HepG2 (cell line): ENCODE measurements around the gene NPFFR1. TPM values are rescaled to one million over a fixed set of nuclear protein-coding genes. Genes with fewer than 3 reads are reported as not detected.

Source experiments
- KLF6 ChIP-seq: IDR thresholded peaks from 2 replicates; pipeline ENCODE4 v1.8.0; 2016; ENCODE audit warnings: missing biosample characterization, missing genetic modification reagents
- PRMT3 ChIP-seq: sonication (generic); formaldehyde crosslinking; IDR thresholded peaks from 2 replicates; pipeline ENCODE4 v1.8.1; 2022; ENCODE audit warnings: low read depth, mild to moderate bottlenecking, moderate library complexity, missing genetic modification reagents, borderline replicate concordance
- SOX6 ChIP-seq, 2 experiments: fragments of 450-650 bp in 1 of 2; sonication (generic) in 1 of 2; formaldehyde crosslinking in 1 of 2; IDR thresholded peaks; 2 replicates each; pipeline versions ENCODE4 v1.4.0 to v1.6.1; 2017 to 2020; ENCODE audit warnings: antibody characterized with exemption in 1 of 2, mild to moderate bottlenecking in 1 of 2, missing genetic modification reagents in 1 of 2
- SP1 ChIP-seq, 2 experiments: fragments of 450-650 bp in 1 of 2; sonication (generic) in 1 of 2; formaldehyde crosslinking in 1 of 2; IDR thresholded peaks; 2 replicates each; pipeline versions ENCODE4 v1.4.0 to v1.6.1; 2016 to 2020; ENCODE audit warnings: missing genetic modification reagents in 1 of 2
- TAF1 ChIP-seq: sonication (generic); formaldehyde crosslinking; IDR thresholded peaks from 2 replicates; pipeline ENCODE4 v1.4.0; 2020; ENCODE audit warnings: missing genetic modification reagents
- TEAD3 ChIP-seq: optimal IDR thresholded peaks from 2 replicates; pipeline ENCODE3; 2016; ENCODE audit warnings: borderline replicate concordance
- ZFYVE20 ChIP-seq: sonication (generic); formaldehyde crosslinking; IDR thresholded peaks from 2 replicates; pipeline ENCODE4 v1.8.0; 2023; ENCODE audit warnings: low read depth, mild to moderate bottlenecking, moderate library complexity, missing genetic modification reagents, borderline replicate concordance
- ZNF350 ChIP-seq: sonication (generic); formaldehyde crosslinking; IDR thresholded peaks from 2 replicates; pipeline ENCODE4 v1.4.0; 2020; ENCODE audit warnings: mild to moderate bottlenecking, low read depth, missing genetic modification reagents, borderline replicate concordance
- ZNF468 ChIP-seq: sonication (generic); formaldehyde crosslinking; IDR thresholded peaks from 2 replicates; pipeline ENCODE4 v1.8.0; 2022; ENCODE audit warnings: mild to moderate bottlenecking, moderate library complexity, missing genetic modification reagents
- ZNF674 ChIP-seq: sonication (generic); formaldehyde crosslinking; IDR thresholded peaks from 2 replicates; pipeline ENCODE4 v1.5.0; 2020; ENCODE audit warnings: low read depth, mild to moderate bottlenecking, missing genetic modification reagents
- polyA plus RNA-seq, 8 experiments: library from polyadenylated mRNA; depleted of rRNA in 3 of 8; stranded (reverse) in 7 of 8; unstranded in 1 of 8; fragments of >200 nt; fragmentation: Illumina TruSeq in 4 of 8; extraction: Trizol in 4 of 8; gene quantifications; 2 replicates each; pipeline versions ENCODE4 v1.2.1 to v1.2.3, GENCODE V29; 2011 to 2016; ENCODE audit warnings: low read depth in 4 of 8, missing spikeins in 1 of 8, mixed read lengths in 1 of 8; ENCODE audit not compliant: insufficient read depth in 1 of 8
- total RNA-seq, 5 experiments: library from RNA; depleted of rRNA; stranded (reverse); fragments of >200 nt; fragmentation: Illumina TruSeq; extraction: Trizol; gene quantifications; 2 replicates each; pipeline ENCODE4 v1.2.3, GENCODE V29; 2016; ENCODE audit warnings: low read depth in 1 of 5
- TF ChIP-seq, protein P1 (sequence below): sonication (generic); formaldehyde crosslinking; IDR thresholded peaks from 2 replicates; pipeline ENCODE4 v1.4.0; 2020; ENCODE audit warnings: missing genetic modification reagents, borderline replicate concordance
- TF ChIP-seq, protein P2 (sequence below): sonication (generic); formaldehyde crosslinking; IDR thresholded peaks from 2 replicates; pipeline ENCODE4 v1.4.0; 2020; ENCODE audit warnings: missing genetic modification reagents
- TF ChIP-seq, protein P3 (sequence below), 2 experiments: fragments of 450-650 bp in 1 of 2; sonication (generic) in 1 of 2; formaldehyde crosslinking; IDR thresholded peaks; 2 replicates each; pipeline versions ENCODE4 v1.5.0 to v1.8.0; 2020 to 2022; ENCODE audit warnings: mild to moderate bottlenecking in 1 of 2, missing genetic modification reagents in 1 of 2
- TF ChIP-seq, protein P4 (sequence below): sonication (generic); formaldehyde crosslinking; IDR thresholded peaks from 2 replicates; pipeline ENCODE4 v1.4.0; 2020; ENCODE audit warnings: mild to moderate bottlenecking, low read depth, missing genetic modification reagents
- TF ChIP-seq, protein P5 (sequence below): sonication (generic); formaldehyde crosslinking; IDR thresholded peaks from 2 replicates; pipeline ENCODE4 v1.4.0; 2020; ENCODE audit warnings: missing genetic modification reagents

Gene NPFFR1
- total and polyA plus RNA-seq, 2 of the 13 experiments (the other 11 are each of a cell fraction or from before 2014, with no cell fraction given), result under 0.01 TPM; not detected in 1

DNA sequence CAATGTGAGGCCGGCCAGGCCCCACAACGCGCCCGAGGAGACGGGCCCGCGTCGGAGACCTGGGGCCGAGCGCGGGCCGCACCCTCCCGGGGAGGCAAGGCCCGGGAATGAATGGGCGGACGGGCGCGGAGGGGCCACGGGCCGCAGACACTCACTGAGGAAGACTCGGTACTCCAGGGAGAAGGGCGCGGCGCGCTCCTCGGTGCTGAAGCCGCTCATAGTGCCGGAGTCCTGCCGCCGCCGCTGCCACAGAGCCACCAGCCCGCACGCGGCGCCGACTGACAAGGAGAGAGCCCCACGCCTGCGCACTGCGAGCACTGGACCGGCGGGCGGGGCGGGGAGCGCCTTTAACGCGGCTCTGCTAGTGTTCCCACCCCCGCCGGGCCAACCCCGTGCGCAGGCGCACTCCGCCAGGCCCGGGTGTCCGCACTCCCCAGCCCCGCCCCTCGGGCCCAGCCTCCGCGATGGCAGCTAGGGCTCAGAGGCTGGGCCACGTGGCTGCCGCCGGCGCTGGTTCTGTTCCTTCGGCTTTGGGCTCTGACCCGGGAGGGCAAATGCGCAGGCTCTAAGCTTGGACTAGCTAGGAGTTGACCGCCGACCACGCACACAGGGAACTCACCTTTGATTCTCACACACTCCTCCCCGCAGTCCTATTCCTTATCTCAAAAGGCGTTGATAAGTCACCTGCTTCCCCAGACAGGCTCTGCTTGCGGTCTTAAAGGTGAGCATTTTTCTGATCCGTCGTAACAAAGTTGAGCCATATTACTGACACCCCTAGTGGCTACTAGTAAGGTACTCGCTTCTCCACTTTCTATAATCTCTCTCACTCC, 50.5 kb downstream of the NPFFR1 start, which contains the start of gene PPA1 (continued):
- TF ChIP-seq TAF1 (peak; percentile 94), ZNF674 (CRISPR knock-in tag) (no peak), ZFYVE20 (CRISPR knock-in tag) (0 out of 2 replicates have a peak, but pooled peaks have one; percentile 43), KLF6 (CRISPR knock-in tag) (peak; percentile 89), TEAD3 (CRISPR knock-in tag) (peak; percentile 20), SOX6 (IDR thresholded peaks at IDR 0.05) (no peak), SOX6 (CRISPR knock-in tag; IDR thresholded peaks at IDR 0.05) (peak; percentile 63; the same call in 1 of the 2 replicates), ZNF350 (CRISPR knock-in tag) (peak; percentile 64; the same call in 1 of the 2 replicates), ZNF468 (0 out of 2 replicates have a peak, but pooled peaks have one; percentile 45), PRMT3 (CRISPR knock-in tag) (0 out of 2 replicates have a peak, but pooled peaks have one; percentile 73), SP1 (IDR thresholded peaks at IDR 0.05) (no peak), SP1 (CRISPR knock-in tag; IDR thresholded peaks at IDR 0.05) (peak; percentile 48; the same call in 1 of the 2 replicates)
- TF ChIP-seq, protein P1, sequence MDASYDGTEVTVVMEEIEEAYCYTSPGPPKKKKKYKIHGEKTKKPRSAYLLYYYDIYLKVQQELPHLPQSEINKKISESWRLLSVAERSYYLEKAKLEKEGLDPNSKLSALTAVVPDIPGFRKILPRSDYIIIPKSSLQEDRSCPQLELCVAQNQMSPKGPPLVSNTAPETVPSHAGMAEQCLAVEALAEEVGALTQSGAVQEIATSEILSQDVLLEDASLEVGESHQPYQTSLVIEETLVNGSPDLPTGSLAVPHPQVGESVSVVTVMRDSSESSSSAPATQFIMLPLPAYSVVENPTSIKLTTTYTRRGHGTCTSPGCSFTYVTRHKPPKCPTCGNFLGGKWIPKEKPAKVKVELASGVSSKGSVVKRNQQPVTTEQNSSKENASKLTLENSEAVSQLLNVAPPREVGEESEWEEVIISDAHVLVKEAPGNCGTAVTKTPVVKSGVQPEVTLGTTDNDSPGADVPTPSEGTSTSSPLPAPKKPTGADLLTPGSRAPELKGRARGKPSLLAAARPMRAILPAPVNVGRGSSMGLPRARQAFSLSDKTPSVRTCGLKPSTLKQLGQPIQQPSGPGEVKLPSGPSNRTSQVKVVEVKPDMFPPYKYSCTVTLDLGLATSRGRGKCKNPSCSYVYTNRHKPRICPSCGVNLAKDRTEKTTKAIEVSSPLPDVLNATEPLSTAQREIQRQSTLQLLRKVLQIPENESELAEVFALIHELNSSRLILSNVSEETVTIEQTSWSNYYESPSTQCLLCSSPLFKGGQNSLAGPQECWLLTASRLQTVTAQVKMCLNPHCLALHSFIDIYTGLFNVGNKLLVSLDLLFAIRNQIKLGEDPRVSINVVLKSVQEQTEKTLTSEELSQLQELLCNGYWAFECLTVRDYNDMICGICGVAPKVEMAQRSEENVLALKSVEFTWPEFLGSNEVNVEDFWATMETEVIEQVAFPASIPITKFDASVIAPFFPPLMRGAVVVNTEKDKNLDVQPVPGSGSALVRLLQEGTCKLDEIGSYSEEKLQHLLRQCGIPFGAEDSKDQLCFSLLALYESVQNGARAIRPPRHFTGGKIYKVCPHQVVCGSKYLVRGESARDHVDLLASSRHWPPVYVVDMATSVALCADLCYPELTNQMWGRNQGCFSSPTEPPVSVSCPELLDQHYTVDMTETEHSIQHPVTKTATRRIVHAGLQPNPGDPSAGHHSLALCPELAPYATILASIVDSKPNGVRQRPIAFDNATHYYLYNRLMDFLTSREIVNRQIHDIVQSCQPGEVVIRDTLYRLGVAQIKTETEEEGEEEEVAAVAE (CRISPR knock-in tag), result 0 out of 2 replicates have a peak, but pooled peaks have one; percentile 28
- TF ChIP-seq, protein P2, sequence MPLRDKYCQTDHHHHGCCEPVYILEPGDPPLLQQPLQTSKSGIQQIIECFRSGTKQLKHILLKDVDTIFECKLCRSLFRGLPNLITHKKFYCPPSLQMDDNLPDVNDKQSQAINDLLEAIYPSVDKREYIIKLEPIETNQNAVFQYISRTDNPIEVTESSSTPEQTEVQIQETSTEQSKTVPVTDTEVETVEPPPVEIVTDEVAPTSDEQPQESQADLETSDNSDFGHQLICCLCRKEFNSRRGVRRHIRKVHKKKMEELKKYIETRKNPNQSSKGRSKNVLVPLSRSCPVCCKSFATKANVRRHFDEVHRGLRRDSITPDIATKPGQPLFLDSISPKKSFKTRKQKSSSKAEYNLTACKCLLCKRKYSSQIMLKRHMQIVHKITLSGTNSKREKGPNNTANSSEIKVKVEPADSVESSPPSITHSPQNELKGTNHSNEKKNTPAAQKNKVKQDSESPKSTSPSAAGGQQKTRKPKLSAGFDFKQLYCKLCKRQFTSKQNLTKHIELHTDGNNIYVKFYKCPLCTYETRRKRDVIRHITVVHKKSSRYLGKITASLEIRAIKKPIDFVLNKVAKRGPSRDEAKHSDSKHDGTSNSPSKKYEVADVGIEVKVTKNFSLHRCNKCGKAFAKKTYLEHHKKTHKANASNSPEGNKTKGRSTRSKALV (CRISPR knock-in tag), result no peak
- TF ChIP-seq, protein P3, sequence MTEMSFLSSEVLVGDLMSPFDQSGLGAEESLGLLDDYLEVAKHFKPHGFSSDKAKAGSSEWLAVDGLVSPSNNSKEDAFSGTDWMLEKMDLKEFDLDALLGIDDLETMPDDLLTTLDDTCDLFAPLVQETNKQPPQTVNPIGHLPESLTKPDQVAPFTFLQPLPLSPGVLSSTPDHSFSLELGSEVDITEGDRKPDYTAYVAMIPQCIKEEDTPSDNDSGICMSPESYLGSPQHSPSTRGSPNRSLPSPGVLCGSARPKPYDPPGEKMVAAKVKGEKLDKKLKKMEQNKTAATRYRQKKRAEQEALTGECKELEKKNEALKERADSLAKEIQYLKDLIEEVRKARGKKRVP (CRISPR knock-in tag; IDR thresholded peaks at IDR 0.05), result peak in 1 of 2 experiments; percentile 75; a peak in 2 of 4 replicates
- TF ChIP-seq, protein P4, sequence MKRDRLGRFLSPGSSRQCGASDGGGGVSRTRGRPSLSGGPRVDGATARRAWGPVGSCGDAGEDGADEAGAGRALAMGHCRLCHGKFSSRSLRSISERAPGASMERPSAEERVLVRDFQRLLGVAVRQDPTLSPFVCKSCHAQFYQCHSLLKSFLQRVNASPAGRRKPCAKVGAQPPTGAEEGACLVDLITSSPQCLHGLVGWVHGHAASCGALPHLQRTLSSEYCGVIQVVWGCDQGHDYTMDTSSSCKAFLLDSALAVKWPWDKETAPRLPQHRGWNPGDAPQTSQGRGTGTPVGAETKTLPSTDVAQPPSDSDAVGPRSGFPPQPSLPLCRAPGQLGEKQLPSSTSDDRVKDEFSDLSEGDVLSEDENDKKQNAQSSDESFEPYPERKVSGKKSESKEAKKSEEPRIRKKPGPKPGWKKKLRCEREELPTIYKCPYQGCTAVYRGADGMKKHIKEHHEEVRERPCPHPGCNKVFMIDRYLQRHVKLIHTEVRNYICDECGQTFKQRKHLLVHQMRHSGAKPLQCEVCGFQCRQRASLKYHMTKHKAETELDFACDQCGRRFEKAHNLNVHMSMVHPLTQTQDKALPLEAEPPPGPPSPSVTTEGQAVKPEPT (CRISPR knock-in tag), result peak; percentile 75; the same call in 1 of the 2 replicates
- TF ChIP-seq, protein P5, sequence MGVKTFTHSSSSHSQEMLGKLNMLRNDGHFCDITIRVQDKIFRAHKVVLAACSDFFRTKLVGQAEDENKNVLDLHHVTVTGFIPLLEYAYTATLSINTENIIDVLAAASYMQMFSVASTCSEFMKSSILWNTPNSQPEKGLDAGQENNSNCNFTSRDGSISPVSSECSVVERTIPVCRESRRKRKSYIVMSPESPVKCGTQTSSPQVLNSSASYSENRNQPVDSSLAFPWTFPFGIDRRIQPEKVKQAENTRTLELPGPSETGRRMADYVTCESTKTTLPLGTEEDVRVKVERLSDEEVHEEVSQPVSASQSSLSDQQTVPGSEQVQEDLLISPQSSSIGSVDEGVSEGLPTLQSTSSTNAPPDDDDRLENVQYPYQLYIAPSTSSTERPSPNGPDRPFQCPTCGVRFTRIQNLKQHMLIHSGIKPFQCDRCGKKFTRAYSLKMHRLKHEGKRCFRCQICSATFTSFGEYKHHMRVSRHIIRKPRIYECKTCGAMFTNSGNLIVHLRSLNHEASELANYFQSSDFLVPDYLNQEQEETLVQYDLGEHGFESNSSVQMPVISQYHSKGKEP (CRISPR knock-in tag), result no peak
